Peyer's patch (tissue), 4 donors: ENCODE measurements around the gene PUSL1. TPM values are rescaled to one million over a fixed set of nuclear protein-coding genes. Genes with fewer than 3 reads are reported as not detected.

ENCODE experiments used
- DNase-seq, 3 donors: peaks; one replicate each; pipeline ENCODE4 v3.0.0-alpha.2; 2017 to 2019
- H3K27ac ChIP-seq, 4 donors: fragments of 200-600 bp; sonication (generic); one replicate each; pipeline ENCODE4 v1.5.1; 2016 to 2019
- H3K27me3 ChIP-seq, 2 donors: fragments of 200-600 bp; sonication (generic); one replicate each; pipeline ENCODE4 v1.5.1; 2019
- H3K36me3 ChIP-seq, 3 donors: fragments of 200-600 bp; sonication (generic); one replicate each; pipeline ENCODE4 v1.5.1; 2016 to 2019
- H3K4me1 ChIP-seq, 4 donors: fragments of 200-600 bp; sonication (generic); one replicate each; pipeline ENCODE4 v1.5.1; 2016 to 2019
- H3K4me3 ChIP-seq, 4 donors: fragments of 200-600 bp; sonication (generic); 1 replicate in 3 of 4; 2 replicates in 1 of 4; pipeline ENCODE4 v1.5.1; 2016 to 2019; ENCODE audit warnings: mild to moderate bottlenecking in 1 of 4
- H3K9me3 ChIP-seq, 4 donors: fragments of 200-600 bp; sonication (generic); one replicate each; pipeline ENCODE4 v1.5.1; 2016 to 2019; ENCODE audit warnings: mild to moderate bottlenecking in 1 of 4
- POLR2A ChIP-seq, 2 donors: fragments of 450-650 bp; IDR thresholded peaks; one replicate each; pipeline ENCODE4 v1.5.1; 2017; ENCODE audit warnings: antibody characterized with exemption in 2 of 2, mild to moderate bottlenecking in 2 of 2, moderate library complexity in 2 of 2
- total RNA-seq, 4 donors: library from RNA; depleted of rRNA; stranded (reverse); fragments of >200 nt; gene quantifications; one replicate each; pipeline ENCODE4 v1.1.0, GENCODE V29; 2016
- TF ChIP-seq, protein P1 (sequence below), 6 experiments: fragments of 450-650 bp in 4 of 6; fragments of 200-600 bp in 2 of 6; sonication (generic) in 1 of 6; IDR thresholded peaks; one replicate each; pipeline ENCODE4 v1.5.1; 2017 to 2019; ENCODE audit warnings: antibody characterized with exemption in 6 of 6, mild to moderate bottlenecking in 3 of 6, moderate library complexity in 1 of 6

Gene PUSL1
- total RNA-seq, 4 donors from 2014 or later: 12.4 to 38.9 (median 24.4) TPM

GRCh38 chr1:1356166-1356795 is 47.9 kb downstream of the PUSL1 start:
- peak overlapping the region in 3 of 4 donors; percentile 58 to 92 (median 85) for H3K27ac ChIP-seq
- peak overlapping the region; percentile 25 to 55 (median 35) for H3K4me3 ChIP-seq
- H3K36me3 ChIP-seq: peaks cover 0 to 8% (median 0%) of the 10 kb centered on the region in 3 donors
- peaks cover 0 to 10% of the 10 kb centered on the region in 2 donors for H3K27me3 ChIP-seq
- peaks cover 2 to 82% (median 22%) of the 10 kb centered on the region in 4 donors for H3K4me1 ChIP-seq
- no peaks in the 10 kb centered on the region for H3K9me3 ChIP-seq
- DNase-seq: no peak
- TF ChIP-seq, protein P1, sequence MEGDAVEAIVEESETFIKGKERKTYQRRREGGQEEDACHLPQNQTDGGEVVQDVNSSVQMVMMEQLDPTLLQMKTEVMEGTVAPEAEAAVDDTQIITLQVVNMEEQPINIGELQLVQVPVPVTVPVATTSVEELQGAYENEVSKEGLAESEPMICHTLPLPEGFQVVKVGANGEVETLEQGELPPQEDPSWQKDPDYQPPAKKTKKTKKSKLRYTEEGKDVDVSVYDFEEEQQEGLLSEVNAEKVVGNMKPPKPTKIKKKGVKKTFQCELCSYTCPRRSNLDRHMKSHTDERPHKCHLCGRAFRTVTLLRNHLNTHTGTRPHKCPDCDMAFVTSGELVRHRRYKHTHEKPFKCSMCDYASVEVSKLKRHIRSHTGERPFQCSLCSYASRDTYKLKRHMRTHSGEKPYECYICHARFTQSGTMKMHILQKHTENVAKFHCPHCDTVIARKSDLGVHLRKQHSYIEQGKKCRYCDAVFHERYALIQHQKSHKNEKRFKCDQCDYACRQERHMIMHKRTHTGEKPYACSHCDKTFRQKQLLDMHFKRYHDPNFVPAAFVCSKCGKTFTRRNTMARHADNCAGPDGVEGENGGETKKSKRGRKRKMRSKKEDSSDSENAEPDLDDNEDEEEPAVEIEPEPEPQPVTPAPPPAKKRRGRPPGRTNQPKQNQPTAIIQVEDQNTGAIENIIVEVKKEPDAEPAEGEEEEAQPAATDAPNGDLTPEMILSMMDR (IDR thresholded peaks at IDR 0.05): no peak
- no peak for TF ChIP-seq POLR2A (IDR thresholded peaks at IDR 0.05)

GRCh38 chr1:1356796-1357401 is 48.5 kb downstream of the PUSL1 start:
- H3K27me3 ChIP-seq: peaks cover 0 to 10% of the 10 kb centered on the region in 2 donors
- H3K4me1 ChIP-seq: peaks cover 2 to 79% (median 22%) of the 10 kb centered on the region in 4 donors
- no peak for DNase-seq

DNA sequence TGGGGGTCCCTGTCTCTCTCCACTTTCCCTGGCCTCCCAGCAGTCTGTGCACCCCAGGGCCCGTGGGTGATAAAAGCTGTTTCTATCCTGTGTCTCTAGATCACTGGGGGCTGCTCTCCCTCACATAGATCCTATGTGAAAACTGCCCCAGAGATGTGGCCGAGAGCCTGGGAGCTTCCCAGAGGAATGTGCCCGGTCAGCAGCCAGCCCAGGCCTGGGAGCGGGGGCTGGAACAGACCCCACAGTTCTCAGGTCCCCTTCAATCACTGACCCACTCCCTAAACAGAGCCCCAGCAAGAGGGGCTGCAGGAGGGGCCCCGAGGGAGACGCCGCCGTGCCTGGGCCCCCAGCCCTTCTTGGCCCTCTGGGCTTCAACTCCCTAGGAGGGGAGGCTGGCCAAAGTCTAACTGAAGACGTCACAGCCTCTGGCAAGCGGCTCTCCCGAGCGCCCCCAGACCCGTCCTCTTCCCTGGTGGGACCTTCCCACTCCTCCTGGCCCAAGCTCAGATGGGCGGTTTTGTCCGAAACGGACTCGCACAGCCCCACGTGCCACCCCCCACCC is 49.6 kb downstream of the PUSL1 start:
- Histone ChIP-seq H3K4me3 (peak overlapping the region; percentile 25 to 55 (median 35)), H3K4me1 (peaks cover 2 to 72% (median 21%) of the 10 kb centered on the region in 4 donors), H3K36me3 (peaks cover 0 to 8% (median 0%) of the 10 kb centered on the region in 3 donors), H3K27me3 (peaks cover 0 to 10% of the 10 kb centered on the region in 2 donors), H3K27ac (peak overlapping the region; percentile 64 to 92 (median 76)), H3K9me3 (no peaks in the 10 kb centered on the region)
- DNase-seq: no peak
- no peak for TF ChIP-seq POLR2A (IDR thresholded peaks at IDR 0.05)
- TF ChIP-seq, protein P1 (IDR thresholded peaks at IDR 0.05): no peak

More at GRCh38 chr1:1356796-1357401, 48.5 kb downstream of the PUSL1 start:
- Histone ChIP-seq H3K9me3 (no peaks in the 10 kb centered on the region), H3K4me3 (peak overlapping the region; percentile 25 to 55 (median 35)), H3K36me3 (peaks cover 0 to 8% (median 0%) of the 10 kb centered on the region in 3 donors), H3K27ac (peak overlapping the region; percentile 58 to 92 (median 74))
- TF ChIP-seq, protein P1 (IDR thresholded peaks at IDR 0.05): no peak
- TF ChIP-seq POLR2A (IDR thresholded peaks at IDR 0.05): no peak

- Histone ChIP-seq H3K27me3 (peaks cover 0 to 10% of the 10 kb centered on the region in 2 donors), H3K4me1 (peaks cover 2 to 65% (median 16%) of the 10 kb centered on the region in 4 donors), H3K36me3 (peaks cover 0 to 8% (median 0%) of the 10 kb centered on the region in 3 donors), H3K4me3 (peak within 1 kb of the TSS; percentile 25 to 55 (median 35)), H3K27ac (peak within 1 kb of the TSS; percentile 64 to 92 (median 76)), H3K9me3 (no peaks in the 10 kb centered on the region)
- TF ChIP-seq, protein P1 (IDR thresholded peaks at IDR 0.05): no peak
- no peak for TF ChIP-seq POLR2A (IDR thresholded peaks at IDR 0.05)
- DNase-seq: no peak
Measured at GRCh38 chr1:1358433-1359271, 50.3 kb downstream of the PUSL1 start, which contains the start of gene MXRA8. TSS of gene MXRA8 (minus strand) at chr1:1358555. CDS start at chr1:1358504, 51 bp downstream.

DNA sequence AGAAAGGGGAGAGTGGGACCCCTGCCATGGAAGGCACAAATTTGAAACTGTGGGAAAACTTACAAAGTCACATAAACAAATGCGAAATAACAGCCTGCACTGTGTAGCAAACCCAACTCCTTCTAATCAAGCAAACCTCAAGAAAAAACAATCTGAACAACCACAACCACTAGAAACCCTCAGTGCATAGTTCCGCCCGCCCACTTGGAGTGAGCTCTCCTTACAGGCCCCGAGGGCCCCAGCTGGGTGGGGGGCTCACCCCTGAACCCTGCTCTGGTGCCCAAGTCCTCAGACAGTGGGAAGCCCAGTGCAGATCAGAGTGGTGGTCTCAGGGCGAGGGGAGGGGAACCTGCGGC is 50.9 kb downstream of the PUSL1 start:
- Histone ChIP-seq H3K36me3 (peaks cover 0 to 2% (median 0%) of the 10 kb centered on the region in 3 donors), H3K27ac (peak overlapping the region; percentile 64 to 92 (median 76)), H3K9me3 (no peaks in the 10 kb centered on the region), H3K27me3 (peaks cover 0 to 10% of the 10 kb centered on the region in 2 donors), H3K4me1 (peaks cover 2 to 58% (median 14%) of the 10 kb centered on the region in 4 donors), H3K4me3 (no peak overlapping the region)
- TF ChIP-seq, protein P1 (IDR thresholded peaks at IDR 0.05): no peak
- no peak for TF ChIP-seq POLR2A (IDR thresholded peaks at IDR 0.05)
- DNase-seq: no peak
